NCI-H1092 (cell line): ENCODE results near the gene DCAF8.

Source experiments
- DNase-seq: peaks from one replicate; lab custom pipeline; 2025; lab: John Stamatoyannopoulos, UW

Gene DCAF8

GRCh38 chr1:160225345-160225744 lies 37.0 kb downstream of the DCAF8 start:
- DNase-seq = no peak

GRCh38 chr1:160224606-160225005 lies 37.7 kb downstream of the DCAF8 start:
- no peak for DNase-seq

- DNase-seq = no peak
Measured at GRCh38 chr1:160222546-160222945, 39.8 kb downstream of the DCAF8 start.

GRCh38 chr1:160221089-160221488 lies 41.3 kb downstream of the DCAF8 start:
- no peak for DNase-seq

GRCh38 chr1:160220301-160220700 lies 42.0 kb downstream of the DCAF8 start:
- DNase-seq = no peak

GRCh38 chr1:160219062-160219929 lies 43.1 kb downstream of the DCAF8 start:
- DNase-seq = peak; percentile 5

- DNase-seq = no peak
Measured at GRCh38 chr1:160217481-160218051, 44.8 kb downstream of the DCAF8 start.

- DNase-seq = no peak
Measured at GRCh38 chr1:160216301-160216700, 46.0 kb downstream of the DCAF8 start.

- no peak for DNase-seq
Measured at GRCh38 chr1:160214481-160215140, 47.7 kb downstream of the DCAF8 start.

GRCh38 chr1:160211046-160211790 lies 51.1 kb downstream of the DCAF8 start:
- DNase-seq = no peak

- DNase-seq = no peak
Measured at GRCh38 chr1:160210561-160210960, 51.8 kb downstream of the DCAF8 start.

GRCh38 chr1:160209321-160210046 lies 52.9 kb downstream of the DCAF8 start:
- DNase-seq = no peak

- no peak for DNase-seq
Measured at GRCh38 chr1:160208557-160209320, 53.6 kb downstream of the DCAF8 start.

GRCh38 chr1:160207771-160208556 lies 54.4 kb downstream of the DCAF8 start:
- no peak for DNase-seq

- no peak for DNase-seq
Measured at GRCh38 chr1:160207118-160207650, 55.2 kb downstream of the DCAF8 start.

- no peak for DNase-seq
Measured at GRCh38 chr1:160206421-160207117, 55.8 kb downstream of the DCAF8 start.

GRCh38 chr1:160206036-160206389 lies 56.3 kb downstream of the DCAF8 start:
- no peak for DNase-seq

GRCh38 chr1:160205242-160206035 lies 56.9 kb downstream of the DCAF8 start, which contains the start of gene PEA15:
PEA15 (plus strand) TSS chr1:160205384; CDS start chr1:160211545, 6,161 bp downstream.
- DNase-seq = peak; percentile 75
